Hematopoietic multipotent progenitor cell treated with erythropoietin and hydrocortisone succinate and interleukin-3 and kit ligand, for 15 days (in vitro differentiated cells): Measurements from ENCODE around the gene PRKG1.
"Not testable (repeated sequence)": the region's sequence is repeated elsewhere in the genome, so short reads cannot be mapped to it uniquely, and the experiment has no call there.

ENCODE experiments used
- DNase-seq: peaks from one replicate; pipeline ENCODE4 v3.0.0-alpha.2; 2015; ENCODE audit warnings: low spot score

PRKG1 gene

DNA sequence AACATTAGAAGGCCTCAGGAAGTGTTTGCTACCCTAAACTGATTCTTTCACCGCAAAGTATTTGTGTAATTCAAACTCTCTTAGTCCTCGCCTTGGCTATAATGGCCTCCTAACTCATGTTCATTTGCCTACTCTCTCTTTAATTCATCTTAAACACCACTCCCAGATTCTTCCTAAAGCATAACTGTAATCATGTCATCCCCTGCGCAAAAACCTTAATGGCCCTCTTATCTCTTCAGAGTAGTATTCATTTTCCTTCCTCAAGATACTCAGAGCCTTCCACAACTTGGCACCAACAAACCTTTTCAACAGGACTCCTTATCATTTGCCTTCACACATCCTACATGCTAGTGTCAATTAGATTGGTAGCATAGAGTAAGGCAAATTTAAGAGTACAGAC lies 582.2 kb downstream of the PRKG1 start:
- DNase-seq = no peak

- no peak for DNase-seq
Measured at GRCh38 chr10:51658000-51658399, 583.7 kb downstream of the PRKG1 start.

DNA sequence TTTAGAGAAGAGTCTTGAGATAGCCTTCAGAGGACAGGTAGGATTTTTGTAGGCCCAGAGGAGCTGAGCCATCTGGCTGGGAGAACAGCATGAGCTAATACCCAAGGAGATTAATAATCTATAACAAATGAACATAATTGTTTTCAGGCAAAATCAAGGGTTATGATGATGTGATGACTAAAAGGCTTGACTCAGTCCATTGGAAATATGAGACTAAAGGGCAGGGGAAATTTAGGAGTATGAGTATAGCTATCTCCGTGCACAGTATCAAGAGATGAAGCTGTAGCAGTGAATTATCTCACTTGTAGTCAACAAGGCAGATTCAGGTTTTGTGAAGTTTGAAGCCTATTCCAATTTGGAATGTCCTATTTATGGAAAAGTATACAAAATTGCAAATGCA lies 585.1 kb downstream of the PRKG1 start:
- DNase-seq = no peak

- DNase-seq = no peak
Measured at GRCh38 chr10:51663086-51663485, 588.8 kb downstream of the PRKG1 start.

DNA sequence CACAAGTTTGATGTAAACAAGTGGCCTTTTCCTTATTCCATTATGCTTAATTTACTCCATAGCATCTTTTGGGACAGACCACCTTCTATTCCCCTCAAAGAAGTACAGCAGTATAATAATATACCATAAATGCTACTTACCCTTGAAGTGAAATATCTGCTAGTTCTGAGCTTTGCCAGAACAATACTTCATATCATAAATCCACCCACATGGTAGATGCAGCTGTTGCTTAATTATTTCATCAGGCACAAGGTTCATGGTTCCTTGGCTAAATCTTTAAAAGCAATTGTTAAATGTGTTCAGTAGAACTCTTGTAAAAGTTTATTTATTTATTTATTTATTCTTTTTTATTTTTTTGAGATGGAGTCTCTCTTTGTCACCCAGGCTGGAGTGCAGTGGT lies 592.2 kb downstream of the PRKG1 start:
- DNase-seq = no peak

GRCh38 chr10:51667678-51668335 lies 593.5 kb downstream of the PRKG1 start:
- DNase-seq = no peak

DNA sequence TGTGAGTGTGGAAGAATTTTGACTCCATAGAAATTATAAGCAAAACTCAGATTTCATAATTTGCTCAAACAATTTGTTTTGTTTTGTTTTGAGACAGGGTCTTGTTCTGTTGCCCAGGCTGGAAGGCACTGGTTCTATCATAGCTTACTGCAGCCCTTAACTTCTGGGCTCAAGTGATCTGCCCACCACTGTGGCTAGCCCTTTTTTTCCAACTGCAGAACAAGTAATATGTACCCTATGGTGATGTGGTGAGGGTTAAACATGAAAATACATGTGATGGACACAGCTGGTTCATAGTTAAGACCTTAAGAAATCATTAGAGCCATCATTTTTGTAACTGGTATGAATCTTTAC lies 594.0 kb downstream of the PRKG1 start:
- DNase-seq = no peak

GRCh38 chr10:51669041-51669440 lies 594.8 kb downstream of the PRKG1 start:
- no peak for DNase-seq

- no peak for DNase-seq
Measured at GRCh38 chr10:51672039-51672535, 597.8 kb downstream of the PRKG1 start.

DNA sequence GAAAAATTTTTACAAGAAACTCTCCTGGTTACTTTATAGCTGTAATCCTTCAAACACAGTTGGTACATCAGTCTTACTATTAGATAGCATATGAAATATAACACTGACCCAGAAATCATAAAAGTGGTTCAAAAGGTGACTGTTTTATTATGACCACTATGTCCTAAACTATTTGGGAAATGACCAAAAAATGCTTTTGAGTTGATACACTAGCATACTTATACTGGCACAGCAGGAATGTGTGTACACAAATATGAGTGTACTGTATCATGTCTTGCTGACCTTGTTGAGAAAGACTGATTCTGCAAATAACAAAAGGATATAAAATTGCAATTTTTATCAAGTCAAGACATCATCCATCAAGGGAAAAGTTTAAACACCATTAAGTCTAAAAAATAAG lies 600.8 kb downstream of the PRKG1 start:
- no peak for DNase-seq

DNA sequence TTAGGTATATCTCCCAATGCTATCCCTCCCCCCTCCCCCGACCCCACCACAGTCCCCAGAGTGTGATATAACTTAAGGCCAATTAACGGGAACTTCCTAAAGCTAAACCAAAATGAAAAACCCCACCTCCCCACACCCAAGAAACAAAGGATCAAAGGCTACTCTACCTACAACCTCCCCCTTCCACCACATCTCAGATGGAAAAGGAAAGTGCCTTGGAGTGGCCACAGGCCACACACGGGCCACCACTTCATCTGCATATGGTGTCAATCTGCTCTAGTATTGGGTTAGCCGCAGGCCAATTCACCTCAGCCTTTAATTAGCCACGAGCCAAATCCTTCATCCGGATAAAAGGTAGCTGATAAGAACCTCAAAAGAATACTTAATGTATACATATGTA lies 605.6 kb downstream of the PRKG1 start:
- no peak for DNase-seq

- DNase-seq = no peak
Measured at GRCh38 chr10:51683031-51683691, 608.9 kb downstream of the PRKG1 start.

DNA sequence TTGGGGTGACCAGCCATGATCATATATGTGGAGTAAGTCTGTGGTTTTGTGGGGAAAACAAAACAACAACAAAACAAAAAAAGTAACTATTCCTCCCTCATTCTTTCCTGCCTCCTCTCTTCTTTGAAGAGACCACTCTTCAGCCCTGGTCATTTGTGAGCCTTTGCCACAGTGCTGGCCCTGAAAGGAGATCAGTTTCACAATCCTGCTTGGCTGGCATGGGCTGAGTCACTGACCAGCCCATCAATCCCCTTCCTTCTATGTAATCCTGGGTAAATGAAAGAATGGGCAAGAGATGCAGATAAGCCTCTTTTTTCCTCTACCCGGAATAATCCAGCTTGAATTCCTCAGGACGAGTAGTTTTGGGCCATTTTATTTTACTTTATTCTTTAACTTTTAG lies 611.5 kb downstream of the PRKG1 start:
- no peak for DNase-seq

DNA sequence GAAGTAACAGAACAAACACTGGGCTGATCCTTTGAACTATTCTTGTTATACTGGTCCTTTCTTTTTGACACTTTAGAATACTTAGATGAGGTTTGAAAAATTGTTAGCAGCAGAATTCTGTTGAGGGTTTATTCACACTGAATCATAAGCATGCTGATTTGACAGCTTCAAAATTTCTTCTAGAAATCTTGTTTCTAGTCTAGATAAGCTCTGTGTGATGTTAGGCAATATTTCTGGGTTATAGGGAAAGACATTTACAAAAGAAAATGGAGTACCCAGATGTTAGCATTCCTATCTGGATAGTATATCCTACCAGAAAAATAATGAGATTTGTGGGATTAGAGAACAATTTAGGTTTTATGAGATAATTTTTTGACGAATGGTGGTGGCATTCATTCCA lies 613.0 kb downstream of the PRKG1 start:
- DNase-seq = no peak

GRCh38 chr10:51688826-51689225 lies 614.5 kb downstream of the PRKG1 start:
- DNase-seq = not testable (repeated sequence)

- DNase-seq = no peak
Measured at GRCh38 chr10:51689536-51689935, 615.2 kb downstream of the PRKG1 start.

DNA sequence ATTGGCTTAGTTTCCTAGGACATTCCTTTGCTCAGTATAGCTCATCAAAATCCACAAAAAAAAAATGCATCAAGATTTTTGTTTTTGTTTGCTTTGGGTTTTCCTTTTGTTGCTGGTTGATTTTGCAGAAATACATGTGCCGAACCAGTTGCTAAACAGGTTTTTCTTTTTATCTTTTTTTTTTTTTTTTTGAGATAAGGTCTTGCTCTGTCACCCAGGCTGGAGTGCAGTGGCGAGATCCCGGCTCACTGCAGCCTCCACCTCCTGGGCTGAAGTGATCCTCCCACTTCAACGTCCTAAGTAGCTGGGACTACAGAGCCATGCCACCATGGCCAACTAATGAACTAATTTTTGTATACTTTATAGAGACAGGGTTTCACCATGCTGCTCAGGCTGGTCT lies 616.8 kb downstream of the PRKG1 start:
- no peak for DNase-seq

DNA sequence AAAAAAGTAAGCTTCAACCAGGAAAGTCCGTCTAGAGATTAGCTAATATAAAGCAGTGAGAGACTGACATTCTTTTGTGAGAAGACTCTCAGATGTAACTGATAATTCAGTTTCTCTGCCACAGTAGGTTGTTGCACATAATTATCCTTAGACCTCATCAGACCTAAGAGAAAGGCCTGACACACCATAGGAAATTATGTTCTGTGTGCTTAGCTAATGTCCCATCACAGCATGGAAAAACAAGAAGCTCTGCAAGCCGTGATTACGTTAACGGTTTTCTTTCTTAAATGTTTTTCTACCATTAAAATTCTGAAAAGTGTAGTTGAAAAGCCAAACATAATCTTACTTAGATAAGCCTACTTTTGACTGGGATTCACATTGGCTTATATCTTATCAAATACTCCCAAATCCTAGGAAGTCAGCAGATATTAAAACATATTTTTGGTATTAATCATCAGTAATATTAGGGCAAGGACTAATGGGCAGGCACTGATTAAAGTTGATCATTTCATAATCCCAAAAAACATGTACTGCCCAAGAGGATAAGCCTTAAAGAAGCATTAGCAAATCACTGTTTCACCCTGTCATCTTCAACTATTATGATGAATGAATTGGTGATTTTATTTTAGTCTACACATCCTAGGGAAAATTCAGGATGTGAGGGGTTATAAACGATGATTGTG lies 619.9 kb downstream of the PRKG1 start:
- DNase-seq = no peak

DNA sequence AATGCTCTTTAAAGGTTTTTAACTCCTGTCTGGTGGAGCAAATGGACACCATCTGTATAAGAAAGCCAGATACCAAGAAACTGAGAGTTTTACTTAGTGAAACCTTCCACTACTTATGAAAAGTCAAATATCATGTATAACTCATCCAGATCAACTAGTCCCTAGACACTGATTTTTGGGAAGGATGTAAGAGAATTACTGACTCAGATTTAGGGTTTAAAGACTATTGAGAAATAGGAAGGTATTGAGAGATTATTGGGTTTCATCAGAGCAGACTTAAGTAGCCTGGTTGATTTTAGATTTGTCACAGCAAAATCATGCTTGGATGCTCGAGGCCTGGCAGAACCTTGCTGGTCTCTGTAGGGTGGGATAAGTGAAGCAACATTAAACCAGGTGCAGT lies 622.0 kb downstream of the PRKG1 start:
- no peak for DNase-seq

DNA sequence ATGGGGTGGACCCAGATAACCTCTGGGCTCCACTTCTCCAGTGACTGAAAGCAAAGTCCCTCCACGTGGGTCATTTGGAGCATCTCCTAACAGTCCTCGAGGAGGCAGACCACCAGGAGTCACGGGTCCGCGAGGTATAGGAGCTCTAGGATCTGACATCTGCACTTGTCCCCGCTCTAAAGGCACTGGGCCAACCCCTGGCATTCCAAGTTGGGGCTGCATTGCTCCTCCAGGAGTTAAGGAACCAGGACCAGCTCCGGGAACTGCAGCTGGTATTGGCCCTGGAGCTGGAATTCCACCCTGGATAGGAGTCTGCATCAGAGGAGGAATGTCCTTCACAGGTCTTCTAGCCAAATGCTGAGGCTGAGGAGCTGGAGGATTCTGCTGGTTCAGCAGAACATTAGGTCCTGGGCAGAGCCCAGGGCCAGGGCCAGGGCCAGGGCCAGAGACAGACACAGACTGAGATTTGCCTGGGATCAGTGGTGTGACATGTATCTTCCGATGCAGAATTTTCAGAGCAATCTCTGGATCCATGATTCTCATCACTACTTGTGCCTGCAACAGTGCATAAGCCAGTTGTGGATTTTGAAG lies 624.3 kb downstream of the PRKG1 start:
- no peak for DNase-seq

- no peak for DNase-seq
Measured at GRCh38 chr10:51699145-51699474, 624.8 kb downstream of the PRKG1 start.

- DNase-seq = peak; percentile 94
Measured at GRCh38 chr10:51699475-51700227, 625.4 kb downstream of the PRKG1 start, which contains the start of gene CSTF2T. TSS of gene CSTF2T (minus strand) at chr10:51699595. CDS start at chr10:51699549, 46 bp downstream.
